H9 (cell line): ENCODE measurements around the gene CCDC149. TPM values are rescaled to one million over a fixed set of nuclear protein-coding genes. Genes with fewer than 3 reads are reported as not detected.
A peak's percentile ranks its signal among the peaks of the same experiment; 100 is the strongest.

Experiments used
- DNase-seq: peaks from one replicate; pipeline ENCODE4 v3.0.0-alpha.2; 2017
- H2AFZ ChIP-seq: one replicate; pipeline ENCODE4 v1.6.1; 2013; ENCODE audit warnings: mild to moderate bottlenecking, low read length, control low read depth, moderate library complexity
- H2AK5ac ChIP-seq: 2 replicates; pipeline ENCODE4 v1.6.1; 2013; ENCODE audit warnings: low read length, control low read depth, mixed read lengths; ENCODE audit not compliant: insufficient read length
- H2BK120ac ChIP-seq: one replicate; pipeline ENCODE4 v1.6.1; 2013; ENCODE audit warnings: low read depth, mild to moderate bottlenecking, low read length, control low read depth, inconsistent platforms; ENCODE audit not compliant: poor library complexity, severe bottlenecking
- H2BK12ac ChIP-seq: 2 replicates; pipeline ENCODE4 v1.6.1; 2013; ENCODE audit warnings: low read length, control low read depth, mixed read lengths, low read depth; ENCODE audit not compliant: insufficient read length
- H2BK15ac ChIP-seq: 2 replicates; pipeline ENCODE4 v1.6.1; 2013; ENCODE audit warnings: low read depth, low read length, control low read depth
- H2BK20ac ChIP-seq: one replicate; pipeline ENCODE4 v1.6.1; 2013; ENCODE audit warnings: low read depth, mild to moderate bottlenecking, low read length, control low read depth, inconsistent platforms; ENCODE audit not compliant: poor library complexity, severe bottlenecking
- H2BK5ac ChIP-seq: 2 replicates; pipeline ENCODE4 v1.6.1; 2013; ENCODE audit warnings: low read length, control low read depth, mixed read lengths; ENCODE audit not compliant: insufficient read length
- H3K14ac ChIP-seq: 2 replicates; pipeline ENCODE4 v1.6.1; 2013; ENCODE audit warnings: low read length, control low read depth; ENCODE audit not compliant: insufficient read depth
- H3K18ac ChIP-seq: 2 replicates; pipeline ENCODE4 v1.6.1; 2013; ENCODE audit warnings: low read depth, mild to moderate bottlenecking, mixed read lengths, low read length, control low read depth; ENCODE audit not compliant: insufficient read length
- H3K23ac ChIP-seq: 2 replicates; pipeline ENCODE4 v1.6.1; 2013; ENCODE audit warnings: low read length, control low read depth, mixed read lengths, low read depth; ENCODE audit not compliant: insufficient read length
- H3K23me2 ChIP-seq: 2 replicates; pipeline ENCODE4 v1.6.1; 2013; ENCODE audit warnings: low read depth, mild to moderate bottlenecking, mixed read lengths, low read length, control low read depth; ENCODE audit not compliant: insufficient read length, poor library complexity, severe bottlenecking
- H3K27ac ChIP-seq: 2 replicates; pipeline ENCODE4 v1.5.1; 2013; ENCODE audit warnings: low read length, control low read depth, mixed read lengths, low read depth; ENCODE audit not compliant: insufficient read length
- H3K27me3 ChIP-seq: 2 replicates; pipeline ENCODE4 v1.6.1; 2013; ENCODE audit warnings: low read length, control low read depth, inconsistent platforms; ENCODE audit not compliant: insufficient read depth
- H3K4ac ChIP-seq: 2 replicates; pipeline ENCODE4 v1.6.1; 2013; ENCODE audit warnings: low read depth, mild to moderate bottlenecking, control low read depth, inconsistent platforms, low read length, moderate library complexity
- H3K4me1 ChIP-seq: 2 replicates; pipeline ENCODE4 v1.6.1; 2013; ENCODE audit warnings: low read length, control low read depth, inconsistent platforms; ENCODE audit not compliant: insufficient read depth
- H3K4me2 ChIP-seq: 2 replicates; pipeline ENCODE4 v1.6.1; 2013; ENCODE audit warnings: low read length, control low read depth, mixed read lengths; ENCODE audit not compliant: insufficient read length, insufficient read depth
- H3K56ac ChIP-seq: 2 replicates; pipeline ENCODE4 v1.6.1; 2013; ENCODE audit warnings: low read depth, mild to moderate bottlenecking, mixed read lengths, low read length, control low read depth; ENCODE audit not compliant: insufficient read length
- H3K79me1 ChIP-seq: 2 replicates; pipeline ENCODE4 v1.6.1; 2013; ENCODE audit warnings: low read depth, mild to moderate bottlenecking, moderate library complexity, low read length, control low read depth, inconsistent platforms; ENCODE audit not compliant: insufficient read depth, poor library complexity, severe bottlenecking
- H3K79me2 ChIP-seq: 2 replicates; pipeline ENCODE4 v1.6.1; 2013; ENCODE audit warnings: low read length, control low read depth, inconsistent platforms; ENCODE audit not compliant: insufficient read depth
- H3K9ac ChIP-seq: 2 replicates; pipeline ENCODE4 v1.6.1; 2013; ENCODE audit warnings: low read length, control low read depth, mixed read lengths; ENCODE audit not compliant: insufficient read length; ENCODE audit errors: extremely low read depth
- H3K9me3 ChIP-seq: one replicate; pipeline ENCODE4 v1.6.1; 2013; ENCODE audit warnings: low read depth, low read length, inconsistent platforms; ENCODE audit not compliant: control insufficient read depth
- H3T11ph ChIP-seq: one replicate; pipeline ENCODE4 v1.6.1; 2013; ENCODE audit warnings: mild to moderate bottlenecking, low read length, control low read depth, inconsistent platforms
- H4K20me1 ChIP-seq: one replicate; pipeline ENCODE4 v1.6.1; 2013; ENCODE audit not compliant: control insufficient read depth, insufficient read length, insufficient read depth
- H4K5ac ChIP-seq: 2 replicates; pipeline ENCODE4 v1.6.1; 2013; ENCODE audit warnings: low read depth, mild to moderate bottlenecking, mixed read lengths, low read length, control low read depth; ENCODE audit not compliant: insufficient read length
- H4K8ac ChIP-seq: replicated peaks from 2 replicates; pipeline ENCODE4 v1.6.1; 2013; ENCODE audit warnings: low read length, control low read depth, mixed read lengths, low read depth; ENCODE audit not compliant: insufficient read length
- H4K91ac ChIP-seq: 2 replicates; pipeline ENCODE4 v1.6.1; 2013; ENCODE audit warnings: low read depth, mild to moderate bottlenecking, moderate library complexity, mixed read lengths, low read length, control low read depth; ENCODE audit not compliant: insufficient read length
- H3K27ac Mint-ChIP-seq, 3 experiments: 2 replicates in 2 of 3; 3 replicates in 1 of 3; pipeline ENCODE4 v1.8.0; 2020 to 2021; ENCODE audit warnings: mixed read lengths in 3 of 3, mild to moderate bottlenecking in 1 of 3, moderate library complexity in 1 of 3
- H3K27me3 Mint-ChIP-seq: 2 replicates; pipeline ENCODE4 v1.8.0; 2021; ENCODE audit warnings: low read depth, mild to moderate bottlenecking, moderate library complexity, mixed read lengths
- H3K36me3 Mint-ChIP-seq, 3 experiments: 2 replicates in 2 of 3; 3 replicates in 1 of 3; pipeline ENCODE4 v1.8.0; 2020 to 2021; ENCODE audit warnings: low read depth in 3 of 3, mixed read lengths in 3 of 3; ENCODE audit not compliant: insufficient read depth in 1 of 3
- H3K4me1 Mint-ChIP-seq, 2 experiments: 2 replicates each; pipeline ENCODE4 v1.8.0; 2020; ENCODE audit warnings: mixed read lengths in 2 of 2
- H3K4me3 Mint-ChIP-seq, 2 experiments: 2 replicates in 1 of 2; 3 replicates in 1 of 2; pipeline ENCODE4 v1.8.0; 2020 to 2021; ENCODE audit warnings: mild to moderate bottlenecking in 2 of 2, mixed read lengths in 2 of 2, moderate library complexity in 1 of 2
- H3K9me3 Mint-ChIP-seq, 2 experiments: 2 replicates in 1 of 2; 3 replicates in 1 of 2; pipeline ENCODE4 v1.8.0; 2020; ENCODE audit warnings: mild to moderate bottlenecking in 2 of 2, mixed read lengths in 2 of 2, moderate library complexity in 1 of 2
- WGBS: extraction: QIAGEN DNeasy Blood & Tissue Kit; methylation state at CpG from one replicate; pipeline ENCODE4 v1.1.7; 2013; ENCODE audit warnings: missing lambda C conversion rate, low lambda C conversion rate, mixed read lengths; ENCODE audit not compliant: insufficient read length; ENCODE audit errors: extremely low coverage; 5-methylcytosine and 5-hydroxymethylcytosine counted together
- total RNA-seq: library from RNA; stranded (reverse); gene quantifications from 2 replicates; pipeline ENCODE4 v1.2.1, GENCODE V29; 2021
- TF ChIP-seq, protein P1 (sequence below): fragments of 200-600 bp; sonication (generic); conservative IDR thresholded peaks from 3 replicates; pipeline ENCODE4 v1.8.0; 2021; ENCODE audit warnings: antibody characterized with exemption, mild to moderate bottlenecking

CCDC149 gene
- total RNA-seq, 1 experiment from 2014 or later: 4.5 TPM

DNA sequence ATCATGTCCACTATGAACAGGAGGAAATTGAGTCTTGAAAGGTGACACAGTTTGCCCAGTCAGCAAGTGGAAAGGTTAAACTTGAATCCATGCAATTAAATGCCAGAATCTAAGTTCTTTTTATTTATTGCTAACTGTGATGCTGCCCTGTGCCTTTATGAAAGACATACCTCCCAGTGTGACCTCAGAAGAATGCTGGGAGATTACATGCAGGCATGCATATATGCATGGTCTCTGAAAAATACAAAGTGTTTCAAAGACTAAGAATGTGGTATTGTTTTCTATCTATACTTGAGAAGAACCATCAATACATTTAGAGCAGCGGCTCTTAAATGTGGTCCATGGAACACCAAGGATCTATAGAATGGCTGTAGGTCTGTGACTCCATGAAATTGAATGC, 45.6 kb downstream of the CCDC149 start:
- Histone ChIP-seq H3K27ac (no peak overlapping the region), H4K91ac (no peak overlapping the region), H3K9ac (no peak overlapping the region), H3K79me2 (no peaks in the 10 kb centered on the region), H3K4me1 (peaks cover 8% of the 10 kb centered on the region; the same call in 1 of the 2 replicates), H2BK15ac (no peak overlapping the region), H3K23me2 (no peaks in the 10 kb centered on the region), H4K8ac (no peak overlapping the region), H3K4me2 (no peak overlapping the region), H3K4ac (no peak overlapping the region), H2BK120ac (no peak overlapping the region), H3K18ac (no peak overlapping the region), H2BK12ac (no peak overlapping the region), H3T11ph (no peak overlapping the region), H3K27me3 (no peaks in the 10 kb centered on the region), H3K9me3 (no peaks in the 10 kb centered on the region), H2AK5ac (no peak overlapping the region), H2AFZ (no peak overlapping the region), H4K5ac (no peak overlapping the region), H3K56ac (no peak overlapping the region), H2BK20ac (no peak overlapping the region), H2BK5ac (no peak overlapping the region), H3K23ac (no peak overlapping the region), H4K20me1 (no peaks in the 10 kb centered on the region), H3K14ac (no peak overlapping the region), H3K79me1 (no peaks in the 10 kb centered on the region)
- Mint-ChIP-seq H3K27me3 (peaks cover 4% of the 10 kb centered on the region; the same call in 1 of the 2 replicates), H3K9me3 (peaks cover 24 to 33% of the 10 kb centered on the region in 2 experiments), H3K4me3 (no peak overlapping the region), H3K27ac (peak overlapping the region in 2 of 3 experiments; percentile 62 to 88; a peak in 3 of 7 replicates), H3K36me3 (peaks cover 20 to 32% (median 30%) of the 10 kb centered on the region in 3 experiments), H3K4me1 (peaks cover 25 to 35% of the 10 kb centered on the region in 2 experiments)
- DNase-seq: no peak
- WGBS: no CpG with 5 or more reads among the region's 1 CpG
- TF ChIP-seq, protein P1, sequence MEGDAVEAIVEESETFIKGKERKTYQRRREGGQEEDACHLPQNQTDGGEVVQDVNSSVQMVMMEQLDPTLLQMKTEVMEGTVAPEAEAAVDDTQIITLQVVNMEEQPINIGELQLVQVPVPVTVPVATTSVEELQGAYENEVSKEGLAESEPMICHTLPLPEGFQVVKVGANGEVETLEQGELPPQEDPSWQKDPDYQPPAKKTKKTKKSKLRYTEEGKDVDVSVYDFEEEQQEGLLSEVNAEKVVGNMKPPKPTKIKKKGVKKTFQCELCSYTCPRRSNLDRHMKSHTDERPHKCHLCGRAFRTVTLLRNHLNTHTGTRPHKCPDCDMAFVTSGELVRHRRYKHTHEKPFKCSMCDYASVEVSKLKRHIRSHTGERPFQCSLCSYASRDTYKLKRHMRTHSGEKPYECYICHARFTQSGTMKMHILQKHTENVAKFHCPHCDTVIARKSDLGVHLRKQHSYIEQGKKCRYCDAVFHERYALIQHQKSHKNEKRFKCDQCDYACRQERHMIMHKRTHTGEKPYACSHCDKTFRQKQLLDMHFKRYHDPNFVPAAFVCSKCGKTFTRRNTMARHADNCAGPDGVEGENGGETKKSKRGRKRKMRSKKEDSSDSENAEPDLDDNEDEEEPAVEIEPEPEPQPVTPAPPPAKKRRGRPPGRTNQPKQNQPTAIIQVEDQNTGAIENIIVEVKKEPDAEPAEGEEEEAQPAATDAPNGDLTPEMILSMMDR: no peak
